HCT116 (cell line): ENCODE results near the gene PADI4. TPM values are rescaled to one million over a fixed set of nuclear protein-coding genes. Genes with fewer than 3 reads are reported as not detected.

ENCODE experiments used
- ATAC-seq: fragments of 200-7000 bp; cut with Tn5 transposase; 2 replicates; pipeline ENCODE4 v1.9.1; 2020; ENCODE audit warnings: mild to moderate bottlenecking, moderate library complexity
- BruUV-seq: library from RNA; stranded (reverse); fragments of 400-500 nt; replicated peaks from 2 replicates; lab custom pipeline; 2021; lab: Mats Ljungman, UMichigan
- CTCF ChIA-PET: fragments of 300-600 bp; sonication (Branson Sonifier 250); formaldehyde crosslinking; loops from one replicate; lab custom pipeline; 2021; ENCODE audit warnings: antibody characterized with exemption; lab: Charles Lee
- POLR2A ChIA-PET: fragments of 300-600, 350-600 bp; sonication (Branson Sonifier 250); formaldehyde crosslinking; loops from one replicate; lab custom pipeline; 2021; ENCODE audit warnings: antibody characterized with exemption; lab: Charles Lee
- RAD21 ChIA-PET, 2 experiments: fragments of 300-600 bp; sonication (Branson Sonifier 250); formaldehyde crosslinking; loops; one replicate each; lab custom pipeline; 2023; ENCODE audit warnings: low total read pairs in 2 of 2; ENCODE audit not compliant: uncharacterized antibody in 2 of 2, unreplicated experiment in 2 of 2, low non-redundant PET in 1 of 2; lab: Charles Lee
- DNase-seq: peaks from one replicate; pipeline ENCODE4 v3.0.0-alpha.2; 2010; ENCODE audit warnings: low read depth, low spot score
- H2AFZ ChIP-seq: fragments of 200-600 bp; shearing (Covaris generic), sonication (generic); 2 replicates; pipeline ENCODE4 v1.6.1; 2017; ENCODE audit warnings: low read depth, mixed run types, mixed read lengths, antibody characterized with exemption, low read length; ENCODE audit not compliant: poor library complexity, severe bottlenecking
- H3K27ac ChIP-seq: 2 replicates; pipeline ENCODE4 v1.5.1; 2012; ENCODE audit warnings: low read depth, low read length
- H3K27me3 ChIP-seq: fragments of 200-600 bp; sonication (generic); 2 replicates; pipeline ENCODE4 v1.6.1; 2016; ENCODE audit warnings: mixed run types, low read length, mixed read lengths; ENCODE audit not compliant: insufficient read depth
- H3K36me3 ChIP-seq, 2 experiments: fragments of 200-500 bp in 1 of 2; fragments of 200-600 bp in 1 of 2; sonication (Bioruptor generic) in 1 of 2; sonication (generic) in 1 of 2; 2 replicates each; pipeline versions ENCODE4 v1.5.1 to v1.6.1; 2014 to 2016; ENCODE audit warnings: low read length in 2 of 2, inconsistent platforms in 1 of 2, mixed read lengths in 1 of 2, mixed run types in 1 of 2; ENCODE audit not compliant: insufficient read depth in 2 of 2, control insufficient read depth in 1 of 2
- H3K4me1 ChIP-seq, 2 experiments: fragments of 200-600 bp in 1 of 2; sonication (generic) in 1 of 2; 2 replicates each; pipeline versions ENCODE4 v1.5.1 to v1.6.1; 2012 to 2017; ENCODE audit warnings: low read length in 2 of 2, inconsistent platforms in 1 of 2, mild to moderate bottlenecking in 1 of 2, mixed read lengths in 1 of 2, mixed run types in 1 of 2, moderate library complexity in 1 of 2; ENCODE audit not compliant: insufficient read depth in 2 of 2, control insufficient read depth in 1 of 2
- H3K4me2 ChIP-seq: fragments of 200-600 bp; sonication (generic); 2 replicates; pipeline ENCODE4 v1.6.1; 2017; ENCODE audit warnings: mixed run types, low read length, mixed read lengths
- H3K4me3 ChIP-seq, 2 experiments: fragments of 200-600 bp in 1 of 2; sonication (generic) in 1 of 2; replicated peaks in 1 of 2; 2 replicates each; pipeline ENCODE4 v1.5.1; 2011 to 2016; ENCODE audit warnings: low read length in 2 of 2, control low read depth in 1 of 2, low read depth in 1 of 2, mild to moderate bottlenecking in 1 of 2, mixed read lengths in 1 of 2, mixed run types in 1 of 2
- H3K79me2 ChIP-seq: fragments of 200-600 bp; sonication (generic); 2 replicates; pipeline ENCODE4 v1.6.1; 2017; ENCODE audit warnings: mild to moderate bottlenecking, mixed run types, low read length, moderate library complexity, mixed read lengths; ENCODE audit not compliant: insufficient read depth
- H3K9ac ChIP-seq: fragments of 200-600 bp; sonication (generic); 2 replicates; pipeline ENCODE4 v1.6.1; 2016; ENCODE audit warnings: low read length, mixed read lengths
- H3K9me2 ChIP-seq: fragments of 200-600 bp; sonication (generic), shearing (Covaris generic); 2 replicates; pipeline ENCODE4 v1.6.1; 2017; ENCODE audit warnings: mixed run types, mild to moderate bottlenecking, moderate library complexity; ENCODE audit not compliant: insufficient read depth
- H3K9me3 ChIP-seq, 2 experiments: fragments of 200-500 bp in 1 of 2; fragments of 200-600 bp in 1 of 2; sonication (Bioruptor generic) in 1 of 2; sonication (generic) in 1 of 2; 2 replicates each; pipeline ENCODE4 v1.6.1; 2014 to 2017; ENCODE audit warnings: low read length in 2 of 2, mixed read lengths in 2 of 2, inconsistent platforms in 1 of 2, low read depth in 1 of 2, mild to moderate bottlenecking in 1 of 2, mixed run types in 1 of 2, moderate library complexity in 1 of 2; ENCODE audit not compliant: control insufficient read depth in 1 of 2, insufficient read depth in 1 of 2
- H4K20me1 ChIP-seq: fragments of 200-600 bp; sonication (generic), shearing (Covaris generic); 2 replicates; pipeline ENCODE4 v1.6.1; 2017; ENCODE audit warnings: mixed run types, mild to moderate bottlenecking, moderate library complexity; ENCODE audit not compliant: insufficient read depth
- ATF3 ChIP-seq: IDR thresholded peaks from 2 replicates; pipeline ENCODE4 v1.6.1; 2012
- CBX3 ChIP-seq: IDR thresholded peaks from 2 replicates; pipeline ENCODE4 v1.6.1; 2012; ENCODE audit warnings: low read depth
- CEBPB ChIP-seq: IDR thresholded peaks from 2 replicates; pipeline ENCODE4 v1.6.1; 2012; ENCODE audit warnings: low read depth
- EGR1 ChIP-seq: IDR thresholded peaks from 2 replicates; pipeline ENCODE4 v1.6.1; 2012; ENCODE audit warnings: low read depth
- ELF1 ChIP-seq: IDR thresholded peaks from 2 replicates; pipeline ENCODE4 v1.6.1; 2012; ENCODE audit warnings: low read depth, borderline replicate concordance
- EZH2phosphoT487 ChIP-seq: fragments of 200-600 bp; IDR thresholded peaks from 2 replicates; pipeline ENCODE4 v1.6.1; 2018; ENCODE audit warnings: antibody characterized with exemption, borderline replicate concordance
- MAX ChIP-seq: IDR thresholded peaks from 2 replicates; pipeline ENCODE4 v1.6.1; 2012
- POLR2A ChIP-seq: IDR thresholded peaks from 2 replicates; pipeline ENCODE4 v1.7.0; 2011; ENCODE audit warnings: borderline replicate concordance; ENCODE audit not compliant: insufficient read depth, insufficient read length; ENCODE audit errors: extremely low read depth
- POLR2AphosphoS5 ChIP-seq: IDR thresholded peaks from 2 replicates; pipeline ENCODE4 v1.6.1; 2011; ENCODE audit warnings: mild to moderate bottlenecking, low read depth, low read length, moderate library complexity
- RAD21 ChIP-seq: IDR thresholded peaks from 2 replicates; pipeline ENCODE4 v1.6.1; 2012; ENCODE audit warnings: low read depth, mild to moderate bottlenecking
- REST ChIP-seq: IDR thresholded peaks from 2 replicates; pipeline ENCODE4 v1.6.1; 2012; ENCODE audit warnings: low read depth
- SP1 ChIP-seq: IDR thresholded peaks from 2 replicates; pipeline ENCODE4 v1.6.1; 2012; ENCODE audit warnings: low read depth
- SRF ChIP-seq: IDR thresholded peaks from 2 replicates; pipeline ENCODE4 v1.6.1; 2012; ENCODE audit warnings: low read depth
- YY1 ChIP-seq: IDR thresholded peaks from 2 replicates; pipeline ENCODE4 v1.6.1; 2011; ENCODE audit warnings: low read length, low read depth, moderate library complexity, mild to moderate bottlenecking; ENCODE audit not compliant: insufficient replicate concordance; ENCODE audit errors: extremely low read depth
- ZBTB33 ChIP-seq: IDR thresholded peaks from 2 replicates; pipeline ENCODE4 v1.6.1; 2011; ENCODE audit warnings: mild to moderate bottlenecking, low read length, moderate library complexity; ENCODE audit not compliant: insufficient replicate concordance; ENCODE audit errors: extremely low read depth
- ZFX ChIP-seq: fragments of 450-650 bp; IDR thresholded peaks from 2 replicates; pipeline ENCODE4 v1.6.1; 2017
- ZNF274 ChIP-seq: fragments of 200-500 bp; sonication (Bioruptor generic); IDR thresholded peaks from 2 replicates; pipeline ENCODE4 v1.6.1; 2014; ENCODE audit warnings: mild to moderate bottlenecking, low read depth, low read length, inconsistent platforms
- intact Hi-C: fragments of 100-400 bp; cut with micrococcal nuclease; formaldehyde crosslinking; loops from 2 replicates; pipeline ENCODE4 v1.10.0; 2022
- total RNA-seq: library from RNA; stranded (reverse); gene quantifications from one replicate; pipeline ENCODE4 v1.2.1, GENCODE V29; 2021; ENCODE audit not compliant: unreplicated experiment
- TF ChIP-seq, protein P1 (sequence below), 3 experiments: fragments of 200-600 bp in 1 of 3; sonication (generic) in 1 of 3; IDR thresholded peaks in 2 of 3; conservative IDR thresholded peaks in 1 of 3; 2 replicates each; pipeline ENCODE4 v1.5.1; 2012 to 2017; ENCODE audit warnings: low read depth in 2 of 3, low read length in 2 of 3, antibody characterized with exemption in 1 of 3, borderline replicate concordance in 1 of 3, control low read depth in 1 of 3, mild to moderate bottlenecking in 1 of 3, mixed read lengths in 1 of 3, mixed run types in 1 of 3, moderate library complexity in 1 of 3; ENCODE audit not compliant: insufficient read depth in 1 of 3

PADI4 gene
- total RNA-seq, 1 experiment from 2014 or later: 0.44 TPM

DNA sequence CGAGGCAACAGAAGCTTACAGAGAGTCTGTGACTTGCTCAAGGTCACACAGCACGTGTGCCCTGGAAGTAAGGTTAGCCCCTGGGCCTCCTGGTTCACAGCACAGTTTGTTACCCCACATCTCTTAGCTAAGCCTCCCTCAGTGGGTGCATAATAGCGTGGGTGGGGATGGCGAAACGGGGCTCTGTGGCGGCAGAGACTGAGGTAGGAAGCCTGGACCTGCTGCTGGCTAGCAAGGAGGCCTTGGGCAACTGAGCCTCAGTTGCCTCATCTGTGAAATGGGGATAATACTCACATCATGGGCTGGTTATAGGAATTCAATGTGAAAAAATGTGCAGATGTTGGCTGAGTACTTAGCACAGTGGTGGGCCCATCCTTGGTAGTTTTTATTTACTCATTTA, 596 bp downstream of the PADI4 start:
- no peaks in the 10 kb centered on the region for H3K27me3 ChIP-seq
- no peaks in the 10 kb centered on the region for H3K36me3 ChIP-seq
- H3K4me3 ChIP-seq: no peak overlapping the region
- no peaks in the 10 kb centered on the region for H3K79me2 ChIP-seq
- RAD21 ChIA-PET: no interaction called here
- POLR2A ChIA-PET: no interaction called here
- H3K4me2 ChIP-seq: no peak overlapping the region
- H3K4me1 ChIP-seq: no peaks in the 10 kb centered on the region
- H3K9me3 ChIP-seq: no peaks in the 10 kb centered on the region
- H3K27ac ChIP-seq: no peak overlapping the region
- no peak overlapping the region for H3K9ac ChIP-seq
- H3K9me2 ChIP-seq: no peaks in the 10 kb centered on the region
- BruUV-seq: no TSS peak
- H4K20me1 ChIP-seq: no peaks in the 10 kb centered on the region
- CTCF ChIA-PET: interaction anchor here (0.5 kb wide), 1 partner anchor 37 kb away, joined by 4 read pairs; no protein-coding TSS in a partner anchor
- TF ChIP-seq ZFX: no peak
- TF ChIP-seq ATF3: no peak
- TF ChIP-seq RAD21: no peak
- no peak for TF ChIP-seq POLR2A
- TF ChIP-seq, protein P1, sequence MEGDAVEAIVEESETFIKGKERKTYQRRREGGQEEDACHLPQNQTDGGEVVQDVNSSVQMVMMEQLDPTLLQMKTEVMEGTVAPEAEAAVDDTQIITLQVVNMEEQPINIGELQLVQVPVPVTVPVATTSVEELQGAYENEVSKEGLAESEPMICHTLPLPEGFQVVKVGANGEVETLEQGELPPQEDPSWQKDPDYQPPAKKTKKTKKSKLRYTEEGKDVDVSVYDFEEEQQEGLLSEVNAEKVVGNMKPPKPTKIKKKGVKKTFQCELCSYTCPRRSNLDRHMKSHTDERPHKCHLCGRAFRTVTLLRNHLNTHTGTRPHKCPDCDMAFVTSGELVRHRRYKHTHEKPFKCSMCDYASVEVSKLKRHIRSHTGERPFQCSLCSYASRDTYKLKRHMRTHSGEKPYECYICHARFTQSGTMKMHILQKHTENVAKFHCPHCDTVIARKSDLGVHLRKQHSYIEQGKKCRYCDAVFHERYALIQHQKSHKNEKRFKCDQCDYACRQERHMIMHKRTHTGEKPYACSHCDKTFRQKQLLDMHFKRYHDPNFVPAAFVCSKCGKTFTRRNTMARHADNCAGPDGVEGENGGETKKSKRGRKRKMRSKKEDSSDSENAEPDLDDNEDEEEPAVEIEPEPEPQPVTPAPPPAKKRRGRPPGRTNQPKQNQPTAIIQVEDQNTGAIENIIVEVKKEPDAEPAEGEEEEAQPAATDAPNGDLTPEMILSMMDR (IDR thresholded peaks at IDR 0.05 in 2 of 3, conservative IDR thresholded peaks at IDR 0.05 in 1 of 3; ENCODE audit: borderline replicate concordance in 1 of 3, insufficient read depth in 1 of 3, low read depth in 2 of 3, low read length in 2 of 3): no peak
- TF ChIP-seq YY1: no peak
- no peak for TF ChIP-seq REST
- no peak for TF ChIP-seq CBX3
- TF ChIP-seq EGR1: no peak
- TF ChIP-seq SP1: no peak
- TF ChIP-seq SRF: no peak
- TF ChIP-seq EZH2phosphoT487: no peak
- no peak for TF ChIP-seq POLR2AphosphoS5
- no peak for TF ChIP-seq CEBPB
- no peak for TF ChIP-seq ZBTB33
- TF ChIP-seq MAX: no peak
- TF ChIP-seq ZNF274: no peak
- no peak for TF ChIP-seq ELF1
- ATAC-seq (no peak), DNase-seq (no peak)
- intact Hi-C loops: no loop called here
- no peak overlapping the region for H2AFZ ChIP-seq
